ENCODE measurements around the gene ASPM.

ASPM gene

GRCh38 chr1:197151185-197151584, 4.7 kb upstream of the ASPM start:
- no peaks in the 10 kb centered on the region for H3K4me1 ChIP-seq (ENCODE audit: control insufficient read depth in 1 of 2, insufficient read depth in 2 of 2, low read length in 2 of 2)

GRCh38 chr1:197150336-197151005, 4.0 kb upstream of the ASPM start:
- peaks cover 2% of the 10 kb centered on the region for H3K9me3 ChIP-seq (ENCODE audit: insufficient read depth, low read depth, low read length)
- no peak overlapping the region for H4K91ac ChIP-seq (ENCODE audit: low read depth, low read length)
- no peak overlapping the region for H3K9ac ChIP-seq (ENCODE audit: low read length)
- H3K36me3 ChIP-seq (ENCODE audit: control insufficient read depth in 1 of 2, insufficient read depth in 2 of 2, low read length in 2 of 2), result no peaks in the 10 kb centered on the region
- no peak overlapping the region for H3K4ac ChIP-seq (ENCODE audit: low read depth, low read length)
- no CpG with 5 or more reads among the region's 3 CpGs for WGBS (ENCODE audit: extremely low coverage, insufficient coverage, insufficient read length)
- no peak overlapping the region for H2BK12ac ChIP-seq (ENCODE audit: low read length)
- no peak overlapping the region for H3K23ac ChIP-seq (ENCODE audit: low read length)
- no peak overlapping the region for H3K14ac ChIP-seq (ENCODE audit: low read length)
- no peak overlapping the region for H2AFZ ChIP-seq (ENCODE audit: insufficient read depth, low read length, poor library complexity)
- H3K79me2 ChIP-seq (ENCODE audit: control insufficient read depth, insufficient read depth, low read length, poor library complexity), result peaks cover 5% of the 10 kb centered on the region
- H2AK5ac ChIP-seq (ENCODE audit: low read length), result no peak overlapping the region
- no peak overlapping the region for H2BK120ac ChIP-seq (ENCODE audit: insufficient read depth, low read length, poor library complexity)
- H4K12ac ChIP-seq (ENCODE audit: low read depth, low read length), result no peak overlapping the region
- no peaks in the 10 kb centered on the region for H3K27me3 ChIP-seq (ENCODE audit: insufficient read depth, low read length)
- no peak for DNase-seq
- H4K8ac ChIP-seq (ENCODE audit: low read depth, low read length), result no peak overlapping the region
- no peak overlapping the region for H3K18ac ChIP-seq (ENCODE audit: low read length)
- no peak overlapping the region for H2BK5ac ChIP-seq (ENCODE audit: low read depth, low read length, poor library complexity)
- H3K4me1 ChIP-seq (ENCODE audit: control insufficient read depth in 1 of 2, insufficient read depth in 2 of 2, low read length in 2 of 2), result no peaks in the 10 kb centered on the region
- H3K79me1 ChIP-seq (ENCODE audit: low read length), result no peaks in the 10 kb centered on the region
- no peak overlapping the region for H3K4me3 ChIP-seq (ENCODE audit: low read depth, low read length)
- H3K27ac ChIP-seq (ENCODE audit: low read depth, low read length), result no peak overlapping the region
- H3K4me2 ChIP-seq (ENCODE audit: low read length), result no peak overlapping the region

More at GRCh38 chr1:197151185-197151584, 4.7 kb upstream of the ASPM start:
- H2AK5ac ChIP-seq (ENCODE audit: low read length), result no peak overlapping the region
- H4K91ac ChIP-seq (ENCODE audit: low read depth, low read length), result no peak overlapping the region
- H3K27me3 ChIP-seq (ENCODE audit: insufficient read depth, low read length), result no peaks in the 10 kb centered on the region
- H3K27ac ChIP-seq (ENCODE audit: low read depth, low read length), result no peak overlapping the region
- no peaks in the 10 kb centered on the region for H3K79me1 ChIP-seq (ENCODE audit: low read length)
- no peak overlapping the region for H2BK120ac ChIP-seq (ENCODE audit: insufficient read depth, low read length, poor library complexity)
- H4K8ac ChIP-seq (ENCODE audit: low read depth, low read length), result no peak overlapping the region
- no peak overlapping the region for H3K4ac ChIP-seq (ENCODE audit: low read depth, low read length)
- H2BK5ac ChIP-seq (ENCODE audit: low read depth, low read length, poor library complexity), result no peak overlapping the region
- WGBS (ENCODE audit: extremely low coverage, insufficient coverage, insufficient read length), result no CpG with 5 or more reads among the region's 1 CpG
- no peak overlapping the region for H3K23ac ChIP-seq (ENCODE audit: low read length)
- H3K79me2 ChIP-seq (ENCODE audit: control insufficient read depth, insufficient read depth, low read length, poor library complexity), result peaks cover 2% of the 10 kb centered on the region
- no peak overlapping the region for H3K4me3 ChIP-seq (ENCODE audit: low read depth, low read length)
- no peak overlapping the region for H2BK12ac ChIP-seq (ENCODE audit: low read length)
- H3K14ac ChIP-seq (ENCODE audit: low read length), result no peak overlapping the region
- H3K36me3 ChIP-seq (ENCODE audit: control insufficient read depth in 1 of 2, insufficient read depth in 2 of 2, low read length in 2 of 2), result no peaks in the 10 kb centered on the region
- H3K9ac ChIP-seq (ENCODE audit: low read length), result no peak overlapping the region
- no peak overlapping the region for H4K12ac ChIP-seq (ENCODE audit: low read depth, low read length)
- no peak overlapping the region for H3K4me2 ChIP-seq (ENCODE audit: low read length)
- DNase-seq, result no peak
- H3K18ac ChIP-seq (ENCODE audit: low read length), result no peak overlapping the region
- H2AFZ ChIP-seq (ENCODE audit: insufficient read depth, low read length, poor library complexity), result no peak overlapping the region
- no peaks in the 10 kb centered on the region for H3K9me3 ChIP-seq (ENCODE audit: insufficient read depth, low read depth, low read length)

DNA sequence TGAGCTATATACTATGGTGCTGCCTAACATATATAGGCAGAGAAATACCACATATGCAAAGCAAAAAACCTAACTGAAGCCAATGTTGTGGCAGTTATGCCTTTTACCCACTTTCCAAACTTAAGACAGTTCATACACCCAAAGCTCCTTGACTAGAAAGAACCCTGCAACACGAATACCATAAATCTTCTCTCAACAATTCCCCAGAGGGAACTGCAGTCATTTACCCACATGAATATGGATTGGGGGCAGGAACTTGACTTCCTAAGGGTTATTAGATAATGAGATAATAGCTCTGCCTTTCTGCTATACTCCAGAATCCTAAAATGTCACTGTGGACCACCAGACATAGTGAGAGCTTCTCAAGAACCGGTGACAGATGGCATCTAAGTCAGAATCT, 2.9 kb upstream of the ASPM start:
- Histone ChIP-seq H3K79me2 (ENCODE audit: control insufficient read depth, insufficient read depth, low read length, poor library complexity) (peaks cover 5% of the 10 kb centered on the region), H3K36me3 (ENCODE audit: control insufficient read depth in 1 of 2, insufficient read depth in 2 of 2, low read length in 2 of 2) (no peaks in the 10 kb centered on the region), H3K4me1 (ENCODE audit: control insufficient read depth in 1 of 2, insufficient read depth in 2 of 2, low read length in 2 of 2) (no peaks in the 10 kb centered on the region), H2BK5ac (ENCODE audit: low read depth, low read length, poor library complexity) (no peak overlapping the region), H4K8ac (ENCODE audit: low read depth, low read length) (no peak overlapping the region), H4K91ac (ENCODE audit: low read depth, low read length) (no peak overlapping the region), H2AK5ac (ENCODE audit: low read length) (no peak overlapping the region), H3K27me3 (ENCODE audit: insufficient read depth, low read length) (no peaks in the 10 kb centered on the region), H3K9me3 (ENCODE audit: insufficient read depth, low read depth, low read length) (peaks cover 2% of the 10 kb centered on the region), H3K9ac (ENCODE audit: low read length) (no peak overlapping the region), H3K4me2 (ENCODE audit: low read length) (no peak overlapping the region), H3K4ac (ENCODE audit: low read depth, low read length) (no peak overlapping the region), H2AFZ (ENCODE audit: insufficient read depth, low read length, poor library complexity) (no peak overlapping the region), H3K23ac (ENCODE audit: low read length) (no peak overlapping the region), H3K4me3 (ENCODE audit: low read depth, low read length) (no peak overlapping the region), H2BK120ac (ENCODE audit: insufficient read depth, low read length, poor library complexity) (no peak overlapping the region), H4K12ac (ENCODE audit: low read depth, low read length) (no peak overlapping the region), H3K18ac (ENCODE audit: low read length) (no peak overlapping the region), H2BK12ac (ENCODE audit: low read length) (no peak overlapping the region), H3K14ac (ENCODE audit: low read length) (no peak overlapping the region), H3K27ac (ENCODE audit: low read depth, low read length) (no peak overlapping the region), H3K79me1 (ENCODE audit: low read length) (no peaks in the 10 kb centered on the region)
- no peak for DNase-seq
- no CpG with 5 or more reads among the region's 2 CpGs for WGBS (ENCODE audit: extremely low coverage, insufficient coverage, insufficient read length)

DNA sequence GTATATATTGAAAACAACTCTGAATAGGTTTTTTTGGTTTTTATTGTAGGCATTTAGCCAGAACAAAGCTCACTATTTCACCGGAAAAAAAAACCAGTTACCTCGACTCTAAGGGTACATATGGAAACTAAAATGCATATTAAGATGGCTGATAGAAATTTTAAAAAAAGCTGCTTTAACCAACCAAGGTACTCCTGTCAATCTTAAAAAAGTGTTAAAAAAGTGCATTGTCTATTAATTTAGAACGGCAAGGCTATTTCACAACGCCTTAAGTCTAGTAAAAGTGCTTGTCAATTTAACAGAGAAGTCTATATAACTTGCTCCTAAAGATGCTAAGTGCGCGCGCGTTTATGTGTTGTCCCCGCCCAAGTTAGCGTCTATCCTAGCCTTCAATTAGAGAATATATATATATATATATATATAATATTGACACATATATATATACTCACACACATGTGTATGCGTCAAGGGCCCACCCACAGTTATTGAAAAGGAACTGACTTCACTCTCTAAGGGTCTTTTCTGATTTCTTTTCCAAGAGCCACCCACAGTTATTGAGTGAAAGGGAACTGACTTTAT, 934 bp downstream of the ASPM start:
- no peak overlapping the region for H4K12ac ChIP-seq (ENCODE audit: low read depth, low read length)
- no peaks in the 10 kb centered on the region for H3K79me1 ChIP-seq (ENCODE audit: low read length)
- no peak overlapping the region for H2BK12ac ChIP-seq (ENCODE audit: low read length)
- H3K27ac ChIP-seq (ENCODE audit: low read depth, low read length), result no peak overlapping the region
- H4K8ac ChIP-seq (ENCODE audit: low read depth, low read length), result no peak overlapping the region
- H3K36me3 ChIP-seq (ENCODE audit: control insufficient read depth in 1 of 2, insufficient read depth in 2 of 2, low read length in 2 of 2), result peaks cover 0 to 1% of the 10 kb centered on the region in 2 experiments
- H3K4me2 ChIP-seq (ENCODE audit: low read length), result peak overlapping the region; percentile 66
- no peak overlapping the region for H2BK5ac ChIP-seq (ENCODE audit: low read depth, low read length, poor library complexity)
- no peak overlapping the region for H4K91ac ChIP-seq (ENCODE audit: low read depth, low read length)
- peak overlapping the region; percentile 95 for H2AFZ ChIP-seq (ENCODE audit: insufficient read depth, low read length, poor library complexity)
- H2AK5ac ChIP-seq (ENCODE audit: low read length), result no peak overlapping the region
- H3K79me2 ChIP-seq (ENCODE audit: control insufficient read depth, insufficient read depth, low read length, poor library complexity), result peaks cover 5% of the 10 kb centered on the region
- no peak overlapping the region for H3K14ac ChIP-seq (ENCODE audit: low read length)
- H3K27me3 ChIP-seq (ENCODE audit: insufficient read depth, low read length), result no peaks in the 10 kb centered on the region
- H3K9ac ChIP-seq (ENCODE audit: low read length), result peak overlapping the region; percentile 73
- H3K4me3 ChIP-seq (ENCODE audit: low read depth, low read length), result peak overlapping the region; percentile 94
- no peak overlapping the region for H3K4ac ChIP-seq (ENCODE audit: low read depth, low read length)
- H2BK120ac ChIP-seq (ENCODE audit: insufficient read depth, low read length, poor library complexity), result no peak overlapping the region
- no CpG with 5 or more reads among the region's 11 CpGs for WGBS (ENCODE audit: extremely low coverage, insufficient coverage, insufficient read length)
- peaks cover 2% of the 10 kb centered on the region for H3K9me3 ChIP-seq (ENCODE audit: insufficient read depth, low read depth, low read length)
- no peak overlapping the region for H3K23ac ChIP-seq (ENCODE audit: low read length)
- no peaks in the 10 kb centered on the region for H3K4me1 ChIP-seq (ENCODE audit: control insufficient read depth in 1 of 2, insufficient read depth in 2 of 2, low read length in 2 of 2)
- peak in 1 of 2 donors; percentile 6 for DNase-seq
- no peak overlapping the region for H3K18ac ChIP-seq (ENCODE audit: low read length)

Data from trophoblast cell (in vitro differentiated cells and primary cell).